Effector CD4-positive, alpha-beta T cell (primary cell): Measurements from ENCODE around the gene MMP17.

Experiments
- DNase-seq: peaks from one replicate; pipeline ENCODE4 v3.0.0-alpha.2; 2020

MMP17 gene

DNA sequence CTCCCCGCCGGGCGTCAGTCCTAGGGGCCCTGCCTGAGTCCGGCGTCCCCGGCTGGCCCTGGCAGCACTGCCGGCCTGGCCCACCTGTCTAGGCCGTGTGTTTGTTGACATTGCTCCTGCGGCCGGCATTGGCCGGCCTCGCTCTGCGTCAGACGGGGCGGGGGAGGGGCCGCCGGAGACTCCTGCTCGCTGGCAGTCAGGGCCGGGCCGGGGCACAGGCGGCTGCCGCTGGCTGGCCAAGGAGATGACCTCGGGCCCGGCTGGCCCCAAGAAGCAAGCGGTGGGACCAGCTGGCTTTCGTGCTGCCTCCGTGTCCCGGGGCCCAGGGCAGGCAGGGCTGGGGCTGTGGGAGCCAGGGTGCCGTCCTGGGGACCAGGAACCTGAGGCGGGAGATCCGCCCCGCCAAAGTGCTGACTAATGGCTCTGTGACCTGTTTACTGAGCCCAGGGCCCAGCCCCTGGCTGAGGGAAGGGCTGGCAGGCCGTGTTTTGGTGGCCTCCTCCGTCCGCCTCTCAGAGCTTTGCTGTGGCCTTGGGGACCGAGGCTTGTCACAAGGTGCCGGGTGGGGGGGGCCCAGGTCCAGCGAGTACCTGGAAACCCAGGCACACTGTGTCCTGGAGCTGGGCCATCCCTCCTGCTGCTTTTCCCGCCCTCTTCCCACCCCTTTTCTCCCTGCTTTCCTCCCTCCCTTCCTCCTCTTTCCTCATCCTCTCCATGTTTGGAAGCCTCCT is 68.1 kb downstream of the MMP17 start:
- peak; percentile 43 for DNase-seq

DNA sequence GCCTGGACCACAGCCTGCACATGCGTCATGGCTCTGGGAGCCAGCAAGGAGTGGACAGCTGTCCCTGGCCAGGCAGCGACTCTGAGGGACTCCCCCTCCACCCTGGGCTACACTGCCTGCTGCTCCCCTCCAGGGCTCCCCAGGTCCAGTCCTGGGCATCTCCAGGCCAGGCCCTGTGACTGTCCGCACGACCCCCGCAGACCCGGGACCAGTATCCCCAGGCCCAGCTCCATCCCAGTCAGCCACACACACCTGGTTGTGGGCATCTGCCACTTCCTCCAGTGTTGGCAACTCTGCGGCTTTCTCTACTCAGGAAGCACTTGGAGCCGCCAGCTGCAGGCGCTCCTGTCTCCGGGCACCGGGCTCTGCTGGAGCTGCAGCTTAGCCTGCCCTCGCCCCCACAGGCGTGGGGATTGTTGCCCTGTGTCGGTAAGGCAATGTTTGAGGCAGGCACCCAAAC is 68.6 kb downstream of the MMP17 start:
- DNase-seq = no peak

DNA sequence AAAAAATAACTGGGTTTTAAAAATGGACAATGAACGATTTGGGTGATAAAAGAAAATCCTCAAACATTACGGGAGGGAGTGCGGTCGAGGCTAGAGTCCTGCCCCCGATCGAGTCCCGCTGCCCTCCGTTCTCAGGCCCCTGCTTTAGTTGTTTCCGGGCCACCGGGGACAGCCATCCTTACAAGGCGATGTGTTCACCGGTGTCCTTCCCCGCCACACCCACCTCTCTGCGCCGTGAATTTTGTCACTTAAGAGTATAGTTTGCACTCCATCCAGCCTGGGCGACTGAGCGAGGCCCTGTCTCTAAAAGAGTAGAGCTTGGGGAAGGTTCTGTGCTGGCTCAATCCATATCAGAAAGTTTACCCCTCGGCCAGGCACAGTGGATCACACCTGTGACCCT is 69.1 kb downstream of the MMP17 start:
- no peak for DNase-seq

DNA sequence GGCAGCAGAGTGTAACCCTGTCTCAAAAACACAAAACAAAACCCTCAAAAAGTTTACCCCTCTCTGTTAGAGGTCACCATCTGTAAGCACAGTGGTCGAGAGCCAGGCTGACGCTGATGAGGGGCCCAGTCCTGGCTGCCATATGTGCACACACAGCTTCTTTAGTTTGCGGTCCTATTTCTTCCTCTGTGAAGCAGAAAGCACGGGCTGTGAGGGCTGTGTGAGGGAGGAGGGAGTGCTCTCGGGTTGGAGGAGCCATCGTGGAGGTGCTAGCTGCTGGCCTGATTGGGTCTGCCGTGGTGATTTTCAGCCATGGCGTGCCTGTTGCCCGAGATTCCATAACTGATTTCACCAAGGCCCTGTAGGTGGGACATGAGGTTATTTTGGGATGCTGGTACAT is 69.7 kb downstream of the MMP17 start:
- no peak for DNase-seq

DNA sequence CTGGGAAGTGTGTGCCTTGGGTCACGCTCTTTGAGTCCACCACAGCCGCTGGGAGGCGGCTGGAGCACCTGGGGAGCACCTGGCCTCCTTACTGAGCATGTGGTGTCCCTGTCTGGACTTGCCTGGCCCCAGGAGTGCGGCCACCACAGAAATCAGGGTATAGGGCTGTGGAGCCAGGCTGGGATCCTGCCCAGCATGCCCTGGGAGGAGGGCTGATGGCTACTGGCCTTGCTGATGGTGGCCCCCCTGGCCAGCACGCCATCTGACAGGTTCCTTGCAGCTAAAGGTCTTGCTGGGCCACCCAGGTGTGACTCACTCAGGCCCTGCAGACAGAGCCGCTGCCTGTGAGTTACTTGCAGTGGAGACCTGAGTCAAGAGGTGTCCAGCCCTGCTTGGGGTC is 72.2 kb downstream of the MMP17 start:
- DNase-seq = no peak
